GM12864 (cell line): Measurements from ENCODE around the gene EHHADH.
"Not testable (repeated sequence)": the region's sequence is repeated elsewhere in the genome, so short reads cannot be mapped to it uniquely, and the experiment has no call there.

Experiments used
- DNase-seq: peaks from one replicate; pipeline ENCODE4 v3.0.0-alpha.2; 2011; ENCODE audit warnings: low read depth
- H3K4me3 ChIP-seq: 2 replicates; pipeline ENCODE4 v1.5.1; 2011; ENCODE audit warnings: mild to moderate bottlenecking, low read depth, low read length, control low read depth
- TF ChIP-seq, protein P1 (sequence below): IDR thresholded peaks from 2 replicates; pipeline ENCODE4 v1.5.1; 2011; ENCODE audit warnings: low read depth, mild to moderate bottlenecking, moderate library complexity, low read length, control low read depth, inconsistent platforms; ENCODE audit errors: missing control alignments

EHHADH gene

DNA sequence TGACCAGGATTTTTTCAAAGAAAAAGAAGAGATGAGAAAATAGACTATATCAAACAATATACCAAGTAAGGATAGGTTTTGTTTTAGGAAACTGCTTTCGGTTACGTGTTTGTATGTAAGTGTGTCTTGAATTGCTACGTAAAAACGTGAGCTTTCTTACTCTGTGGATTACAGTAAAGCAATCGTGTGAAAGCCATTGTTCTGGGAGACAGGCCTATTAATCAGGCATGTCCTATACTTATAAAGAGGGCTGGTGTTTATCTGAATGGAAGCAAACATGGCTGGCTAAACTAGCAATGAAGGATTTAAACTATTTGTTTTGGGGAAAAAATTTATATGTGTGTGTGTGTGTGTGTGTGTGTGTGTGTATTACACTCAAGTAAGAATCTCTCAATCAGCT lies 2.6 kb downstream of the EHHADH start:
- no peak overlapping the region for H3K4me3 ChIP-seq
- TF ChIP-seq, protein P1, sequence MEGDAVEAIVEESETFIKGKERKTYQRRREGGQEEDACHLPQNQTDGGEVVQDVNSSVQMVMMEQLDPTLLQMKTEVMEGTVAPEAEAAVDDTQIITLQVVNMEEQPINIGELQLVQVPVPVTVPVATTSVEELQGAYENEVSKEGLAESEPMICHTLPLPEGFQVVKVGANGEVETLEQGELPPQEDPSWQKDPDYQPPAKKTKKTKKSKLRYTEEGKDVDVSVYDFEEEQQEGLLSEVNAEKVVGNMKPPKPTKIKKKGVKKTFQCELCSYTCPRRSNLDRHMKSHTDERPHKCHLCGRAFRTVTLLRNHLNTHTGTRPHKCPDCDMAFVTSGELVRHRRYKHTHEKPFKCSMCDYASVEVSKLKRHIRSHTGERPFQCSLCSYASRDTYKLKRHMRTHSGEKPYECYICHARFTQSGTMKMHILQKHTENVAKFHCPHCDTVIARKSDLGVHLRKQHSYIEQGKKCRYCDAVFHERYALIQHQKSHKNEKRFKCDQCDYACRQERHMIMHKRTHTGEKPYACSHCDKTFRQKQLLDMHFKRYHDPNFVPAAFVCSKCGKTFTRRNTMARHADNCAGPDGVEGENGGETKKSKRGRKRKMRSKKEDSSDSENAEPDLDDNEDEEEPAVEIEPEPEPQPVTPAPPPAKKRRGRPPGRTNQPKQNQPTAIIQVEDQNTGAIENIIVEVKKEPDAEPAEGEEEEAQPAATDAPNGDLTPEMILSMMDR, result no peak
- no peak for DNase-seq

- H3K4me3 ChIP-seq, result no peak overlapping the region
- TF ChIP-seq, protein P1, result no peak
- no peak for DNase-seq
Measured at GRCh38 chr3:185250653-185251052, 3.2 kb downstream of the EHHADH start.

DNA sequence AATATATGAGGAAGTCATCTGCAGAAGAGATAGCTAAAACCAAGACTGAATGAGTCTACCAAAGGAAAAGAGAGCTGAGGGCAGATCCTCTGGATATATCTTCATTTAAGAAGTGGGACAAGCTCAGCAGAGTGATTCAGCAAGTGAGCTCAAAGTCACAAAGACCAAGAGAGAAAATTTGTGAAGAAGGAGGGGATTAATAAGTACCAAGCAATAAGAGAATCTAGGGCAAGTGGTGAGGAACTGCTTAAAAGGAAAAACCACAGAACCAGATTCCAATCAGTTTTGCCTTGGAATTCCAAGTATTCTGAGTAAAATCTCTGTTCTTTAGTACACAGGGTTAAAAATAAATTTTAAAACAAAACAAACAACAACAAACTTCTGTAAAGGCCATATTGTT lies 3.6 kb downstream of the EHHADH start:
- DNase-seq, result no peak
- H3K4me3 ChIP-seq, result no peak overlapping the region
- TF ChIP-seq, protein P1, result no peak

GRCh38 chr3:185242642-185243041 lies 11.2 kb downstream of the EHHADH start:
- TF ChIP-seq, protein P1, result no peak
- DNase-seq, result no peak
- H3K4me3 ChIP-seq, result no peak overlapping the region

DNA sequence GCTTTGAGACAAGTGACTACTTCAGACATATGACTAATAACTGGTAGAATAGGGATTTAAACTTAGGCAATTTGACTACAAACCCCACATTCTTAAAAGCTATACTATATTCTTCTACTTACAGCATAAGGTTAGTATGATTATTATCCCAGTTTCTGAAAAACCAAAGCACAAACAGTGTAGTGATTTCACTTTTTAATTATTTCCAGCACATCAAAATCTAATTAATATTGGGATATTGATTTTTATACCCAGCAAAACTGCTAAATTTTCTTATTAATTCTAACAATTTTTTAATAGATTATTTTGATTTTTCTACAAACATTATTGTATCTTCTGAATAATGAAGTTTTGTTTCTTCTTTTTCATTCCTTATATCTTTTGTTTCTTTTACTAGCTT lies 16.9 kb downstream of the EHHADH start:
- TF ChIP-seq, protein P1, result no peak
- H3K4me3 ChIP-seq, result no peak overlapping the region

GRCh38 chr3:185233328-185233727 lies 20.5 kb downstream of the EHHADH start:
- TF ChIP-seq, protein P1, result no peak

More for the DNA sequence above, 16.9 kb downstream of the EHHADH start:
- DNase-seq, result no peak

GRCh38 chr3:185226526-185226925 lies 27.3 kb downstream of the EHHADH start:
- H3K4me3 ChIP-seq, DNase-seq: not testable (repeated sequence)

More at GRCh38 chr3:185233328-185233727, 20.5 kb downstream of the EHHADH start:
- no peak for DNase-seq
- no peak overlapping the region for H3K4me3 ChIP-seq
